GM19467 (cell line): ENCODE data around the gene TRAF6.
"Not testable (repeated sequence)": the region's sequence is repeated elsewhere in the genome, so short reads cannot be mapped to it uniquely, and the experiment has no call there.

ENCODE experiments used
- ATAC-seq: cut with Tn5 transposase; IDR thresholded peaks from one replicate; pipeline ENCODE4 v1.9.1; 2021; ENCODE audit warnings: mild to moderate bottlenecking, moderate library complexity; ENCODE audit not compliant: unreplicated experiment

Gene TRAF6

GRCh38 chr11:36498721-36499120 lies 11.4 kb downstream of the TRAF6 start:
- ATAC-seq, result no peak

DNA sequence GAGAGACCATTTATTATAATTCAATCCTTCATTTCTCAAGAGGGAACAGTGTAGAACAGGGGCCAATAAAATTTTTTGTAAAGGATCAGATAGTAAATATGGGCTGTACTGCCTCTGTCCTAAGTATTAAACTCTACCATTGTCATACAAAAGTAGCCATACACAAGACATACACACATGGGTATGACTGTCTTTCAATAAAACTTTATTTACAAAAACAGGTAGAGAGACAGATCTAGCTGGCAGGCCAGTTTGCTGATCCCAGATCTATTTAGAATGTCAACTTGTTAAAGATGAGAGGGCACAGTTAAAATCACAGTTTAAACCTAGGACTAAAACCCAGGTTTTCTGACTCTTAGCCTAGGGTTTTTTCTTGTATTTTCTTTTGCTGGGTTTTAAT lies 16.7 kb downstream of the TRAF6 start:
- no peak for ATAC-seq

GRCh38 chr11:36492724-36493304 lies 17.3 kb downstream of the TRAF6 start:
- ATAC-seq, result no peak

DNA sequence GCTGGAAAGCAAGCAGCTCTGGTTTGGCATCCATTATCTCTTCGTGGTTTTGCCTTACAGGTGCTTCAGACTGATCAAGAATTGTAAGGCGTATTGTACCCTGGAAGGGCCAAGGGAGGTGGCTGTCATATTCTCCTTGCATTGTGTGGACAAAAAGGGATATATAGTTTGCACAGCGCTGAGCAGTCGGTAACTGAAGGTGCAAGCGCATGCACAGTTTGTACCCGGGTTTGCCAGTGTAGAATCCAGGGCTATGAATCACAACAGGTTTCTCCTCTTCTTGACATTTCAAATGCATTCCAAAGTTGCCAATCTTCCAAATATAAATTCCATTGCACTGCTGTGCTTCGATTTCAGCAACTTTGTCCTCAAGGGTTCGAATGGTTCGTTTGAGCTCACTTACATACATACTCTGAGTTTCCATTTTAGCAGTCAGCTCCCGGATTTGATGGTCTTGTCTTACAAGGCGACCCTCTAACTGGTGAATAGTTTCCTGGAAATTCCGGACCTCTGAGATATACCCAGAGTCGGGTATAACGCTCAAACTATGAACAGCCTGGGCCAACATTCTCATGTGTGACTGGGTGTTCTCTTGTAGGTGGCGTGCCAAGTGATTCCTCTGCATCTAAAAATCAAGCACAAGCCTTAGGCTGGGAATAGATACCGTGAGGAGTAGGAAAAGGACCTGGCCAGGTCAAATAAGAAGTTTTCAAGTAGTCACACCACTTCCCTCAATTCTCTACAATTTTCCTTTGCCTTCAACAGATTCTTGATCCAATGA lies 19.9 kb downstream of the TRAF6 start:
- no peak for ATAC-seq

DNA sequence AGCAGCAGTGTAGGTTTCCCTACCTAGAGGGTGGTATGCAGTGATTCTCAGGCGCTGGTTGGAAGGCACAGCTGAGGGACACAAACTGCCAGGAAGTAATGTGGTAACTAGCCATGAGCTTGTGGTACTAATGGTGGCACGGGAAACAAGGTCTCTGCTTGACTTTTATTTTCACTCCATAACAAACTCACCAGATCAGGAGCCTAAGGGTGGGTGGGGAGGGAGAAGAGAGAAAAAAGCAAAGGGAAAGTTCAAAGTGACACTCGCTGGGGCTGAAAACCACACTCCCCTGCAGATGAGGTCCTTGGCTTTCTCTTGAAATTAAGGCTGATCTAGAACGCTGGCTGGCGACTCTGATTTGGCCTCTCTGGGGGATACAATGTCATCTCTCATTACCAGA lies 22.0 kb downstream of the TRAF6 start:
- ATAC-seq, result no peak

- no peak for ATAC-seq
Measured at GRCh38 chr11:36487619-36488018, 22.5 kb downstream of the TRAF6 start.

DNA sequence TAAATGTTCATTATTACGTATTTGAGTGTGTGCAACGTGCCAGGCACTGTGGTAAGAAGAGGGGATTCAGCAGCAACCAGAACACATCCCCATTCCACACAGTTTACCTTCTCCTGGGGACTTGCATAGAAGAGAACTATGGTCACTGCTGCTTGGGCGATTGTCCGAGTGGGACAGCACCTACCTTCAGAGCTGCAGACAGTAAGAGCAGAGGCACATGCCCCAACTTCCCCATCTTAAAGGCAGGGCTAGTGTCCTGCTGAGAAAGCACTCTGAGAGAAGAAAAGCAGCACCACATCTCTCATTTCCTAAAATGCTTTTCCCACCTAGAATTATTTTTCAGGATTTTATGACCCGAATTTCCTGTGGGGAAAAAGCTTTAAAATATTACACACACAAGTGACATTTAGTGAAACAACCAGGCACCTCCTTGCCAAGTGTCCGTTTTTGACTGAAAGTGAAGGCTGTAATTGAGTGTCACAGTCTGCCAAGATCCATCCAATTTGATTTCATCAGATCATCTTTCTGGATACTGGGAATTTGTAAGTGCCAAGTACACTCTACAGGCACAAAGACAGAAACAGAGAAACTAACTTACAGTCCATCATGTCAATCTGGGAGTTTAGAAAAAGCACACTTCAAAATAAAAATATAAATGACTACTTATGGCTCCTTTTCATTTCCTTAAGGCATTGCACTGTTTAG lies 24.6 kb downstream of the TRAF6 start:
- ATAC-seq, result no peak

GRCh38 chr11:36483042-36483441 lies 27.0 kb downstream of the TRAF6 start:
- not testable (repeated sequence) for ATAC-seq

GRCh38 chr11:36480833-36481232 lies 29.2 kb downstream of the TRAF6 start:
- ATAC-seq, result no peak

GRCh38 chr11:36478700-36479329 lies 31.3 kb downstream of the TRAF6 start:
- no peak for ATAC-seq

GRCh38 chr11:36475192-36475591 lies 34.9 kb downstream of the TRAF6 start:
- no peak for ATAC-seq

GRCh38 chr11:36471577-36471976 lies 38.5 kb downstream of the TRAF6 start:
- ATAC-seq, result no peak

DNA sequence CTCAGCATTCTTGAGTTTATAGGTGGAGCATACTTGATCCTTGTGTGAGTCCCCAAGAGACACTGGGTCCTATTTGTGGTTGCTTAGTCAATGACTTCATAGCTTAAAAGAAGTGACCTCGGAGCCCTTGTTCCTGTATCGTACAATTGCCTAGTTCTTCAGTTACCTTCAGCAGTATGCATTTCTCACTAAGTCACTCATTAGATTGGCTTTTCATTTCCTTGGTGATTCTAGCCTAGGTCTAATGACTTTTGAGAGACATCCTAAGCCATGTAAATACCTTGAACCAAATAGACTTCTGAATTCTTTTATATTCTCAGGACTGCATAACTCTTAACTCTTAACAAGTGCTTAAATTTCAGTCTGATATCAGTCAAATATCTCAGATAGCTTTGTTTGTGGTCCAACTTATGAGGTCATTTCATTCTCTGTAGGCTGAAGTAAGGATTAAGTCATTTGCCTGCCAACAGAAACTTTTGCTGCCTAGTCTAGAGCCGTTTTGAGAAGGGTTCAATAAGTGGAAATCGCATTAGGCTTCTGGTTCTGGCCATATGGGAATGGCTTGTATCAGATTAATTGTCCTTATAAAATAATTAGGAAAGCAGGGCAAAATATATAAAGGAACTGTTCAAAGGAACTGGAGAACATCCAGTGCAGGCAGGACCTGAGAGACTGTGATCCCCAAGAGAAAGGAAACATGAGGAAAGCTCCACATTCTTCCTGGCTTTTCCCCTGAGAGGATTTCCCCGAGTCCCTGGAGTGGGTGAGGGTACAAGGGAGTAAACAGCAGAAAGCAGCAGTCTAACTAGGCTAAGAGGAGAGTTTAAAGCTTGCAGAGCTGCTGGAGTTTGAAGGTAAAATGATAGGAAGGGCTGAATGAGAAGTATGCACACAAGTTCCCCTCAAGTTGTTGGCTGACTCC lies 39.9 kb downstream of the TRAF6 start:
- no peak for ATAC-seq

DNA sequence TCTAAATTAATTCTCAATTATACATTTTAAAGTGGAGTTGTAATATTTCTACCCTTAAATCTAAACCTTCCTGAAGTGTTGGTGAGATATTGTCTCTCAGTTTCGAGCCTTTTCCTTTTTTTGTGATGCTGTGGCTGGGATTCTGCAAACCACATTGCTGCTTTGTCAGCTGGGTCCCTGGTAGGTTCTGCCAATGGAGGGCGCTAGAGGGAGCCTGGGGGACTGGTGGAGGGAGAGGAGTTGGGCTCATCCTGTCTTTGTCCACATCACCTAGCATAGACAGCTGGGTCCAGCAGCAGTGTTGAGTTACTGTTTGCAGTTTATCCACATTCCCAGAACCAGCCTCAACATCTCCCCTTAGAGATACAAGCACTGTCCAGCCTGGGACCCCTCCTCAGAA lies 41.0 kb downstream of the TRAF6 start:
- ATAC-seq, result no peak

DNA sequence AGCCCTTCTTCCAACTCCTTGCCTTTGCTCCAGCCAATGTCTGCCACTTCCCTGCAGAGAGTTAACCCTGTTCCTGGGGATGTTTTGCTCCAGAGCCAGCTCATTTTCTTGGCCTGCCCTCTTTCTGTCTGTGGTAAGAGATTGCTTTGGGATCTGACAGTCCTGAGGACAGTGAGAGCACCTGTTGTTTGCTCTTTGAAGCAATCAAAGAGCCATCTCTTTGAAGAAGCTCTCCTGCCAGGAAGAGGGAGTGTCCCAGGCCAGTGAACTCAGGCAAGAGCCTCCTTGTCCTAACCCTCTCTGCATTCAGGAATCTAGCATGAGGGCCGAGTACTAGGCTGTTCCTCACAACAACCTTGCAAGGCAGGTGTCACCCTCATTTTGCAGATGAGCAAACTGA lies 42.2 kb downstream of the TRAF6 start:
- ATAC-seq, result no peak

GRCh38 chr11:36467012-36467411 lies 43.1 kb downstream of the TRAF6 start:
- ATAC-seq, result no peak

DNA sequence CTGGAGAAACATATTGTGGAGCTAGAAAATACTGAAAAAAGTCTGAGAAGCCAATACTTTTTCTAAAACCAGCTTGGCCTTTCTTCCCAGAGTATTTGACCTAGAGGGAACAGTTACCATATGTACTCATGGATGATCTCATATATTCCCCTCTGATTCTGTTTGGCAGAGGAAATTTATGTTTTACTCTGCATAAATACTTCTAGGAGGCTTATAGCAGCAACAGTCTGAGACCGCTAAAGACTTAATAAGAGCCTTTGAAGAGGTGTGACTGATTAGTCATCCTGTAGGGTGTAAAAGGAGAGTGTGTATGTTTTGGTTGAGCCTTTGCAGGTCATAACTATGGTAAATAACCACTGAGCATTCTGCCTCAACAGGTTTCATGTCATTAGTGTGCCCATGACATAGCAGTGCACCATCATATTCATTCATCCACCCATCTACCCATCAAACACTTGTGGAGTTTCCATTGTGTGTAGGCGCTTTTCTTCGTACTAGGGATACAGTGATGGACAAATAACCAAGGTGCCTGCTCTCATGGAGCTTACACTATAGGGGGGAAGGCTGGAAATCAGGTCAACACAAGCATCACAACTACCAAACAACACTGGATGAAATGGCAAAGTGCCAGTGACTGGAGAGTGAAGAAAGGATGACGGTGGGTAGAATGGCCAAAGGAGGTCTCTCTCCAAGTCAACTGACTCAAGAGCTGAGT lies 44.5 kb downstream of the TRAF6 start:
- no peak for ATAC-seq

- no peak for ATAC-seq
Measured at GRCh38 chr11:36464720-36465119, 45.4 kb downstream of the TRAF6 start.

GRCh38 chr11:36463781-36464180 lies 46.3 kb downstream of the TRAF6 start:
- no peak for ATAC-seq

DNA sequence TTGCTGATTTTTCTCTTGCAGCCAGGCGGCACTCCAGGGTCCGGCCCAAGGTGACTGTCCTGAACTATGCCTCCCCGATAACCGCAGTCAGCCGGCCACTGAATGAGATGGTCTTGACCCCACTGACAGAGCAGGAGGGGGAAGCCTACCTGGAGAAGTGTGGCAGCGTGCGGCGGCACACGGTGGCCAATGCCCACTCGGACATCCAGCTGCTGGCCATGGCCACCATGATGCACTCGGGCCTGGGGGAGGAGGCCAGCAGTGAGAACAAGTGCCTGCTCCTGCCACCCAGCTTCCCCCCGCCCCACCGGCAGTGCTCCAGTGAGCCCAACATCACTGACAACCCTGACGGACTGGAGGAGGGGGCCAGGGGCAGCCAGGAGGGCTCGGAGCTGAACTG lies 47.8 kb downstream of the TRAF6 start:
- no peak for ATAC-seq
